Osteoblast (primary cell): ENCODE measurements around the gene CDR2L. TPM values are rescaled to one million over a fixed set of nuclear protein-coding genes. Genes with fewer than 3 reads are reported as not detected.

Source experiments
- DNase-seq: peaks from one replicate; pipeline ENCODE4 v3.0.0; 2011; ENCODE audit warnings: low spot score, mixed read lengths; ENCODE audit not compliant: insufficient read length; ENCODE audit errors: missing footprints
- H2AFZ ChIP-seq: 2 replicates; pipeline ENCODE4 v1.6.0; 2011; ENCODE audit warnings: mild to moderate bottlenecking, low read length
- H3K27ac ChIP-seq: 2 replicates; pipeline ENCODE4 v1.5.1; 2011; ENCODE audit warnings: mild to moderate bottlenecking, low read depth, low read length, moderate library complexity
- H3K27me3 ChIP-seq: 2 replicates; pipeline ENCODE4 v1.6.0; 2012; ENCODE audit warnings: mild to moderate bottlenecking, control low read depth, inconsistent platforms, low read length, moderate library complexity; ENCODE audit not compliant: insufficient read depth
- H3K36me3 ChIP-seq: 2 replicates; pipeline ENCODE4 v1.5.1; 2011; ENCODE audit warnings: mild to moderate bottlenecking, low read length, control low read depth, moderate library complexity; ENCODE audit not compliant: insufficient read depth
- H3K4me1 ChIP-seq: 2 replicates; pipeline ENCODE4 v1.5.1; 2011; ENCODE audit warnings: mild to moderate bottlenecking, low read length, control low read depth, moderate library complexity; ENCODE audit not compliant: insufficient read depth
- H3K4me2 ChIP-seq: 2 replicates; pipeline ENCODE4 v1.6.0; 2011; ENCODE audit warnings: mild to moderate bottlenecking, low read length; ENCODE audit not compliant: insufficient read depth
- H3K4me3 ChIP-seq: fragments of 200-600 bp; sonication (generic); 3 replicates; pipeline ENCODE4 v1.5.1; 2012; ENCODE audit warnings: mild to moderate bottlenecking, low read length, inconsistent platforms; ENCODE audit not compliant: insufficient read depth
- H3K79me2 ChIP-seq: 2 replicates; pipeline ENCODE4 v1.6.0; 2012; ENCODE audit warnings: mild to moderate bottlenecking, low read length, control low read depth, inconsistent platforms; ENCODE audit not compliant: insufficient read depth
- H3K9me3 ChIP-seq: 2 replicates; pipeline ENCODE4 v1.5.1; 2011; ENCODE audit warnings: low read depth, low read length, control low read depth
- H4K20me1 ChIP-seq: 2 replicates; pipeline ENCODE4 v1.6.0; 2012; ENCODE audit warnings: mild to moderate bottlenecking, low read length, control low read depth; ENCODE audit not compliant: insufficient read depth
- CTCF ChIP-seq: IDR thresholded peaks from 2 replicates; pipeline ENCODE4 v1.5.1; 2011; ENCODE audit warnings: mild to moderate bottlenecking, low read depth, low read length, moderate library complexity; ENCODE audit errors: extremely low read depth
- total RNA-seq: library from RNA; depleted of rRNA; stranded (reverse); fragments of >200 nt; gene quantifications from 2 replicates; pipeline ENCODE4 v1.2.3, GENCODE V29; 2012

The CDR2L gene
- total RNA-seq, 1 donor, result 16.6 TPM

- Histone ChIP-seq H3K79me2 (peaks cover 25% of the 10 kb centered on the region), H3K27me3 (no peaks in the 10 kb centered on the region), H4K20me1 (no peaks in the 10 kb centered on the region), H3K27ac (peak overlapping the region; percentile 60), H3K9me3 (no peaks in the 10 kb centered on the region), H3K4me2 (peak overlapping the region; percentile 100), H2AFZ (peak overlapping the region; percentile 84), H3K36me3 (peaks cover 3% of the 10 kb centered on the region), H3K4me3 (peak overlapping the region; percentile 96), H3K4me1 (peaks cover 21% of the 10 kb centered on the region)
- DNase-seq, result peak; percentile 96
- TF ChIP-seq CTCF, result no peak
Observed at GRCh38 chr17:75011401-75012095, 24.1 kb downstream of the CDR2L start.

- peak overlapping the region; percentile 60 for H3K27ac ChIP-seq
- H3K4me2 ChIP-seq, result peak overlapping the region; percentile 100
- no peaks in the 10 kb centered on the region for H3K27me3 ChIP-seq
- H3K36me3 ChIP-seq, result peaks cover 8% of the 10 kb centered on the region
- H4K20me1 ChIP-seq, result no peaks in the 10 kb centered on the region
- H3K9me3 ChIP-seq, result no peaks in the 10 kb centered on the region
- no peak for TF ChIP-seq CTCF
- H3K4me1 ChIP-seq, result peaks cover 21% of the 10 kb centered on the region
- DNase-seq, result no peak
- H3K4me3 ChIP-seq, result peak overlapping the region; percentile 96
- peak overlapping the region; percentile 84 for H2AFZ ChIP-seq
- peaks cover 29% of the 10 kb centered on the region for H3K79me2 ChIP-seq
Observed at GRCh38 chr17:75012096-75012345, 24.6 kb downstream of the CDR2L start.

DNA sequence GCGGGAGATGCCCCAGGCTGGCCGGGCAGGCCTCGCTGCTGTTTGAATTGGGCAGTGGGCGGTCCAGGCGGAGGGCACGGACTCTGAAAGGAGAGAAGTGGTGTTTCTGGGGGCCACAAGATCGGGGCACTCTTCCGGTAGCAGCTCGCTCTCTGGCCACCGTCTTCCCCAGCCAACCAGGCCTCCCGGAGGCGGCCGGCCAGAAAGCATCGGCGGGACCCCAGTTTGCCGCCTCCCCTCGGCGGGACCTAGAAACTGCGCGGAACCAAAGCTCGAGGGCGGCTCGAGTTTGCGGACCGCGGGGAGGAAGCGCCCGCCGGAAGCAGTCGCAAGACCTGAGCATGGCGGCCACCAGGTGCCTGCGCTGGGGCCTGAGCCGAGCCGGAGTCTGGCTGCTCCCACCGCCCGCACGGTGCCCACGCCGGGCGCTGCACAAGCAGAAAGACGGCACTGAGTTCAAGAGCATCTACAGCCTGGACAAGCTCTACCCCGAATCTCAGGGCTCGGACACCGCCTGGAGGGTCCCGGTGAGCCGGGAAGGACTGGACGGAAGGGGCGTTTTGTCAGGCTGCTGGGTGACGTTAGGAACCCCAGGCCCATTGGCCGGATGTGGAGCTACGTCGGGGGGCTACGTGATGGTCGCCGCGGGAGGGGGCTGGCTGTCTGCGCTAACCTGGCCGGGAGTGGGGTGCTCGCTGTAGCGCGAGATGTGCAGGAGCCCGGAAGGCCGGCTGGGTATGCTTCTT lies 25.1 kb downstream of the CDR2L start, which contains the start of gene MRPL58:
Gene MRPL58 (plus strand): TSS at position 325 of the 746 bp plus-strand sequence. CDS start 17 bp downstream, at position 342.
- peak; percentile 36 for TF ChIP-seq CTCF
- peaks cover 21% of the 10 kb centered on the region for H3K4me1 ChIP-seq
- peak; percentile 97 for DNase-seq
- H3K79me2 ChIP-seq, result peaks cover 29% of the 10 kb centered on the region
- H3K27ac ChIP-seq, result peak within 1 kb of the TSS; percentile 88
- no peaks in the 10 kb centered on the region for H3K27me3 ChIP-seq
- H4K20me1 ChIP-seq, result no peaks in the 10 kb centered on the region
- peak within 1 kb of the TSS; percentile 96 for H2AFZ ChIP-seq
- peaks cover 8% of the 10 kb centered on the region for H3K36me3 ChIP-seq
- peak within 1 kb of the TSS; percentile 96 for H3K4me3 ChIP-seq
- H3K4me2 ChIP-seq, result peak within 1 kb of the TSS; percentile 100
- no peaks in the 10 kb centered on the region for H3K9me3 ChIP-seq

GRCh38 chr17:75013092-75013559 lies 25.7 kb downstream of the CDR2L start:
- Histone ChIP-seq H4K20me1 (no peaks in the 10 kb centered on the region), H3K4me2 (peak overlapping the region; percentile 100), H3K27me3 (no peaks in the 10 kb centered on the region), H3K4me1 (peaks cover 21% of the 10 kb centered on the region), H3K27ac (peak overlapping the region; percentile 88), H3K36me3 (peaks cover 8% of the 10 kb centered on the region), H3K79me2 (peaks cover 29% of the 10 kb centered on the region), H2AFZ (peak overlapping the region; percentile 96), H3K9me3 (no peaks in the 10 kb centered on the region), H3K4me3 (peak overlapping the region; percentile 96)
- no peak for TF ChIP-seq CTCF
- no peak for DNase-seq
